ENCODE data around the gene SPATA20.

GRCh38 chr17:50605429-50605828 is 58.5 kb downstream of the SPATA20 start:
- TF ChIP-seq CTCF (IDR thresholded peaks at IDR 0.05) (no peak), POLR2A (IDR thresholded peaks at IDR 0.05) (no peak), POLR2AphosphoS5 (IDR thresholded peaks at IDR 0.05) (no peak), EP300 (IDR thresholded peaks at IDR 0.05; ENCODE audit: low read depth) (no peak)
